Uterus (tissue), 4 donors: ENCODE results near the gene RCAN2. TPM values are rescaled to one million over a fixed set of nuclear protein-coding genes. Genes with fewer than 3 reads are reported as not detected.

Experiments used
- DNase-seq, 2 donors: peaks; one replicate each; pipeline ENCODE4 v3.0.0-alpha.2; 2019 to 2020
- H3K27ac ChIP-seq, 2 donors: fragments of 200-600 bp; sonication (generic); 1 replicate in 1 of 2; 2 replicates in 1 of 2; pipeline ENCODE4 v1.5.1; 2016 to 2018
- H3K27me3 ChIP-seq, 2 donors: fragments of 200-600 bp; sonication (generic); one replicate each; pipeline ENCODE4 v1.5.1; 2018 to 2019; ENCODE audit warnings: control low read depth in 1 of 2
- H3K36me3 ChIP-seq, 2 donors: fragments of 200-600 bp; sonication (generic); one replicate each; pipeline ENCODE4 v1.5.1; 2019; ENCODE audit warnings: control low read depth in 1 of 2
- H3K4me1 ChIP-seq, 2 donors: fragments of 200-600 bp; sonication (generic); one replicate each; pipeline ENCODE4 v1.5.1; 2018 to 2019; ENCODE audit warnings: control low read depth in 1 of 2
- H3K4me3 ChIP-seq, 2 donors: fragments of 200-600 bp; sonication (generic); 1 replicate in 1 of 2; 2 replicates in 1 of 2; pipeline ENCODE4 v1.5.1; 2018 to 2019; ENCODE audit warnings: mild to moderate bottlenecking in 1 of 2
- H3K9me3 ChIP-seq, 2 donors: fragments of 200-600 bp; sonication (generic); one replicate each; pipeline ENCODE4 v1.5.1; 2019; ENCODE audit warnings: control low read depth in 1 of 2
- CTCF ChIP-seq, 4 experiments: fragments of 200-600 bp in 2 of 4; fragments of 450-650 bp in 2 of 4; sonication (generic) in 2 of 4; IDR thresholded peaks; one replicate each; pipeline ENCODE4 v1.5.1; 2016 to 2019; ENCODE audit warnings: antibody characterized with exemption in 4 of 4, mild to moderate bottlenecking in 2 of 4, moderate library complexity in 1 of 4
- POLR2A ChIP-seq, 2 donors: fragments of 450-650 bp; IDR thresholded peaks; one replicate each; pipeline ENCODE4 v1.6.1; 2016; ENCODE audit warnings: antibody characterized with exemption in 2 of 2, mild to moderate bottlenecking in 1 of 2, moderate library complexity in 1 of 2
- intact Hi-C: fragments of 100-400 bp; cut with DNase I; formaldehyde crosslinking; loops from one replicate; pipeline ENCODE4 v1.15.1; 2023; ENCODE audit warnings: low total_unique reads
- total RNA-seq, 4 donors: library from RNA; depleted of rRNA in 3 of 4; stranded (reverse); fragments of >200 nt in 3 of 4; gene quantifications; one replicate each; pipeline versions ENCODE4 v1.1.0 to v1.2.4, GENCODE V29; 2014 to 2023
- donor health status: DM: yes; HTN: yes; CAD: no.

Gene RCAN2
- total RNA-seq, 4 donors from 2014 or later = 3.0 to 36.4 (median 16.3) TPM

DNA sequence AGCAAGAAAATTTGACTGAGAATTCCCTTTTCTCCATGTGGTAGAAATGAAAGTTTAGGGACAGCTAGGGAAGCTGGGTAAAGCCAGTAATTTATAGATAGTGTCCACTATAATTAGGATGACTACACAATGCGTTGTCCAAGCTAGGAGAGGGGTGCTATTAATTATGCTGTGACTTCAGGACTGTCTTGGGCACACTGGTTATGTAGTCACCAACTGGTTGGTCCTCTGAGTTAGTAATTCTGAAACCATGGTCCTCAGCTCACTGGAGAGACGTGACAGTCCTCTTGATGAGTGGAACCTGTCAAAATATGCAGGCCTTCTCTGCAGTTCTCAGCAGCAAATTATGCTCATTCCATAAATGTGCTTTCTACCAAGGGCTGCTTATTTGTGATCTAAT is 225.9 kb downstream of the RCAN2 start:
- TF ChIP-seq CTCF (IDR thresholded peaks at IDR 0.05) (no peak), POLR2A (IDR thresholded peaks at IDR 0.05) (no peak)

GRCh38 chr6:46263707-46264086 is 227.6 kb downstream of the RCAN2 start:
- Histone ChIP-seq H3K27ac (no peak overlapping the region), H3K36me3 (no peaks in the 10 kb centered on the region), H3K4me3 (no peak overlapping the region), H3K4me1 (no peaks in the 10 kb centered on the region), H3K27me3 (no peaks in the 10 kb centered on the region), H3K9me3 (no peaks in the 10 kb centered on the region)
- intact Hi-C loops = no loop called here
- DNase-seq = no peak
- TF ChIP-seq CTCF (IDR thresholded peaks at IDR 0.05) = no peak
- no peak for TF ChIP-seq POLR2A (IDR thresholded peaks at IDR 0.05)

More for the DNA sequence above, 225.9 kb downstream of the RCAN2 start:
- H3K4me1 ChIP-seq = no peaks in the 10 kb centered on the region
- no peak for DNase-seq
- no peak overlapping the region for H3K4me3 ChIP-seq
- no peaks in the 10 kb centered on the region for H3K9me3 ChIP-seq
- H3K27ac ChIP-seq = no peak overlapping the region
- intact Hi-C loops = no loop called here
- H3K27me3 ChIP-seq = no peaks in the 10 kb centered on the region
- H3K36me3 ChIP-seq = no peaks in the 10 kb centered on the region

DNA sequence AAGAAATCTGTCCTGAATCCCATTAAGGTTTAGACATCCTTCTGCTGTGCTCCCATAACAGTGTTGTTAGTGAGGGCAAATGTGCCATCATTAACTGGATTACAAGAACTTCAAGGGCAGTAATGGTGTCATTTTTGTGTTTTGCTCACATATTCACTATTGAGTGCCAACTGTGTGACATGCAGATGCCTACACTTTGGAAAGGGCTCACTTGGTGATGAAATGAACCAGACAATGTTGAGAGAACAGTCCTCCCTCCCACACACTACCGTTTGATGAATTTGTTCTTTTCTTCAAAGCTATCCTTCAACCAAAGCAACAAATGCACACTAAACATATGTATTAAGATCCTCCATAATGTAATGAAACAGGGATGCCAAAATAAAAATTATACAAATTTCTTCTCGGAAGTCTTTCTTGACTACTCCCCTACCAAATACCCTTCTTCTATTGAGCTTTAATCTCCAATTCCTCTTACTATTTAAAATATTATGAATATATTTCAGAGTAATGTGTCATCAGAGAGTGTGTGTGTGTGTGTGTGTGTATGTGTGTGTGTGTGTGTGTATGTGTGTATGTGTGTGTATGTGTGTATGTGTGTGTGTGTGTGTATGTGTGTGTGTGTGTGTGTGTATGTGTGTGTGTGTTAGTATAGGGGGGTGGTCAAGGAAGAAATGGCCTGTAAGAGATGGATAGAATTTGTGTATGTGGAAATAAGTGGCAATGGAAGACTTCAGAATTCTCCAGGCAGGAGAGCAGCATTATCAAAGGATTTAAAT is 228.1 kb downstream of the RCAN2 start:
- DNase-seq = no peak
- Histone ChIP-seq H3K27ac (no peak overlapping the region), H3K4me3 (no peak overlapping the region), H3K36me3 (no peaks in the 10 kb centered on the region), H3K27me3 (no peaks in the 10 kb centered on the region), H3K4me1 (no peaks in the 10 kb centered on the region), H3K9me3 (no peaks in the 10 kb centered on the region)
- no peak for TF ChIP-seq CTCF (IDR thresholded peaks at IDR 0.05)
- no peak for TF ChIP-seq POLR2A (IDR thresholded peaks at IDR 0.05)
- intact Hi-C loops = no loop called here

DNA sequence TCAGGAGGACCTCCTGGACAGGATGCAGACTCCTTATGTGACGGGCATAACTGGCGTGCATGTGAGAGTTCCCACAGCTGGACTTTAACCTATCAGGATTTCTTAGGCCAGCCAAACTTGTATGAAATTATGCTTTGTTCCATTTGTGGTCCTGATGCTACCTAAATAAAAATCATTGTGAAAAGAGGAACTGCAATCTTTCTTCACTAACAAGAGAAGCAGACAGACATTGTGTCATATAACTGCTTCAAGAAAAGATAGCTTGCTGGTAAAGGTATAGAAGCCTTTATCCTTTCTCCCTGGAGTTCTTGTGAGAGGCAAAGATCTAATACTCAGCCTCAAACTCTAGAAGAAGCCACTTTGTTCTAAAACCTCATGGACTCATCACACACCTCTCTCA is 233.0 kb downstream of the RCAN2 start:
- DNase-seq = no peak
- no peaks in the 10 kb centered on the region for H3K9me3 ChIP-seq
- intact Hi-C loops = no loop called here
- H3K27me3 ChIP-seq = no peaks in the 10 kb centered on the region
- H3K36me3 ChIP-seq = no peaks in the 10 kb centered on the region
- no peaks in the 10 kb centered on the region for H3K4me1 ChIP-seq
- TF ChIP-seq CTCF (IDR thresholded peaks at IDR 0.05) (no peak), POLR2A (IDR thresholded peaks at IDR 0.05) (no peak)
- no peak overlapping the region for H3K27ac ChIP-seq
- no peak overlapping the region for H3K4me3 ChIP-seq

DNA sequence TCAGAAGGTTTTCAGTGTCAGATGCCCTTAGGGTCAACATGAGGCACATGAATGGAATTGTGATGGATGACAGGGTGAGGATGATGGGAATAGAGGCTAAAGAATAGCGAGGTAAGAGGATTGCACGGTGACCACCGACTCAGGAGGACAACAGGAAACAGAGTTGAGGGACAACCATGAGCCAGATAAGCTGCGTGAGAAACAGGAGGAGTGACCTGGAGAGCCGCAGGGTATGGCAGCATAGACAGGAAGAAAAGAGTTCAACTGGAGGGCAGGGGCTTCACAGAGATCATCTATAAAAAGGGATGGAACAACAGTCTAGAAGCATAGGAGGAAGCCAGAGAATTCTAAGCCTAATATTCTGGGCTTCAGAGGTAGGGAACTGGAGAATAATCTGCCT is 235.7 kb downstream of the RCAN2 start:
- Histone ChIP-seq H3K4me3 (no peak overlapping the region), H3K27ac (no peak overlapping the region), H3K27me3 (no peaks in the 10 kb centered on the region), H3K4me1 (no peaks in the 10 kb centered on the region), H3K9me3 (no peaks in the 10 kb centered on the region), H3K36me3 (no peaks in the 10 kb centered on the region)
- no peak for DNase-seq
- intact Hi-C loops = no loop called here
- no peak for TF ChIP-seq POLR2A (IDR thresholded peaks at IDR 0.05)
- no peak for TF ChIP-seq CTCF (IDR thresholded peaks at IDR 0.05)
